ENCODE data around the gene CAMTA1.
"Not testable (repeated sequence)": the region's sequence is repeated elsewhere in the genome, so short reads cannot be mapped to it uniquely, and the experiment has no call there.

The CAMTA1 gene

GRCh38 chr1:7783826-7784491 is 998.7 kb downstream of the CAMTA1 start, which contains the start of gene PER3:
TSS of gene PER3 (plus strand) at chr1:7784291. CDS start at chr1:7784878, 587 bp downstream.
- DNase-seq: peak; percentile 85

- no peak for DNase-seq
Measured at GRCh38 chr1:7784492-7785071, 999.3 kb downstream of the CAMTA1 start.

GRCh38 chr1:7785108-7785507 is 999.9 kb downstream of the CAMTA1 start:
- DNase-seq: no peak

GRCh38 chr1:7786795-7787194 is 1001.5 kb downstream of the CAMTA1 start:
- no peak for DNase-seq

GRCh38 chr1:7789828-7790227 is 1004.6 kb downstream of the CAMTA1 start:
- DNase-seq: no peak

- DNase-seq: not testable (repeated sequence)
Measured at GRCh38 chr1:7791027-7791426, 1005.8 kb downstream of the CAMTA1 start.

GRCh38 chr1:7795406-7795805 is 1010.2 kb downstream of the CAMTA1 start:
- no peak for DNase-seq

GRCh38 chr1:7805460-7805859 is 1020.2 kb downstream of the CAMTA1 start:
- no peak for DNase-seq

GRCh38 chr1:7808253-7808844 is 1023.1 kb downstream of the CAMTA1 start:
- no peak for DNase-seq

- no peak for DNase-seq
Measured at GRCh38 chr1:7809742-7810141, 1024.5 kb downstream of the CAMTA1 start.

- peak; percentile 59 for DNase-seq
Measured at GRCh38 chr1:7810395-7810794, 1025.1 kb downstream of the CAMTA1 start.

- no peak for DNase-seq
Measured at GRCh38 chr1:7811476-7811875, 1026.2 kb downstream of the CAMTA1 start.

- DNase-seq: no peak
Measured at GRCh38 chr1:7813677-7814373, 1028.6 kb downstream of the CAMTA1 start.
